Astrocyte (in vitro differentiated cells and primary cell): ENCODE measurements around the gene ACAN.

ENCODE experiments used
- EZH2 ChIP-seq: IDR thresholded peaks from 2 replicates; pipeline ENCODE4 v1.6.1; 2012; ENCODE audit warnings: mild to moderate bottlenecking, low read length, inconsistent platforms; ENCODE audit not compliant: insufficient read depth
- TF ChIP-seq, protein P1 (sequence below): IDR thresholded peaks from 2 replicates; pipeline ENCODE4 v1.5.1; 2011; ENCODE audit warnings: low read depth, mild to moderate bottlenecking, inconsistent platforms, low read length, moderate library complexity; ENCODE audit not compliant: insufficient read depth

- TF ChIP-seq, protein P1, sequence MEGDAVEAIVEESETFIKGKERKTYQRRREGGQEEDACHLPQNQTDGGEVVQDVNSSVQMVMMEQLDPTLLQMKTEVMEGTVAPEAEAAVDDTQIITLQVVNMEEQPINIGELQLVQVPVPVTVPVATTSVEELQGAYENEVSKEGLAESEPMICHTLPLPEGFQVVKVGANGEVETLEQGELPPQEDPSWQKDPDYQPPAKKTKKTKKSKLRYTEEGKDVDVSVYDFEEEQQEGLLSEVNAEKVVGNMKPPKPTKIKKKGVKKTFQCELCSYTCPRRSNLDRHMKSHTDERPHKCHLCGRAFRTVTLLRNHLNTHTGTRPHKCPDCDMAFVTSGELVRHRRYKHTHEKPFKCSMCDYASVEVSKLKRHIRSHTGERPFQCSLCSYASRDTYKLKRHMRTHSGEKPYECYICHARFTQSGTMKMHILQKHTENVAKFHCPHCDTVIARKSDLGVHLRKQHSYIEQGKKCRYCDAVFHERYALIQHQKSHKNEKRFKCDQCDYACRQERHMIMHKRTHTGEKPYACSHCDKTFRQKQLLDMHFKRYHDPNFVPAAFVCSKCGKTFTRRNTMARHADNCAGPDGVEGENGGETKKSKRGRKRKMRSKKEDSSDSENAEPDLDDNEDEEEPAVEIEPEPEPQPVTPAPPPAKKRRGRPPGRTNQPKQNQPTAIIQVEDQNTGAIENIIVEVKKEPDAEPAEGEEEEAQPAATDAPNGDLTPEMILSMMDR, result no peak
- no peak for TF ChIP-seq EZH2
These were observed 36.7 kb downstream of the ACAN start for GRCh38 chr15:88839961-88840360.
